ENCODE measurements around the gene ZNF770. TPM values are rescaled to one million over a fixed set of nuclear protein-coding genes. Genes with fewer than 3 reads are reported as not detected.

The ZNF770 gene
- total and polyA plus RNA-seq, 10 of the 15 experiments (the other 5 are each of a cell fraction or from before 2014, with no cell fraction given), result 1.8 to 118 (median 26.0) TPM

GRCh38 chr15:35023804-35024203, 35.7 kb upstream of the ZNF770 start:
- no peak overlapping the region for H3K9ac ChIP-seq (ENCODE audit: control insufficient read depth, insufficient read depth, low read length)
- RAD21 ChIA-PET (ENCODE audit: unreplicated experiment), result interaction anchor here (0.7 kb wide), 2 partner anchors 19 to 54 kb away, joined by 3 to 4 read pairs; partner anchors contain the start of gene AQR
- DNase-seq (ENCODE audit: low read depth, low spot score), result no peak
- H3K36me3 ChIP-seq (ENCODE audit: control insufficient read depth in 2 of 2, insufficient read depth in 2 of 2, low read length in 1 of 2), result no peaks in the 10 kb centered on the region
- POLR2A ChIA-PET, result interaction anchor here (0.7 kb wide), 1 partner anchor 1957 kb away, joined by 5 read pairs; no protein-coding TSS in a partner anchor
- H3K4me3 ChIP-seq, result no peak overlapping the region
- H3K4me1 ChIP-seq (ENCODE audit: control insufficient read depth, insufficient read depth, low read length), result no peaks in the 10 kb centered on the region
- H3K27ac ChIP-seq (ENCODE audit: control insufficient read depth, insufficient read depth), result no peak overlapping the region
- no peaks in the 10 kb centered on the region for H3K27me3 ChIP-seq (replicated peaks in 1 of 2; ENCODE audit: control insufficient read depth in 2 of 2, insufficient read depth in 2 of 2, low read length in 1 of 2)
- H2AFZ ChIP-seq (ENCODE audit: control insufficient read depth, low read depth, low read length), result no peak overlapping the region
- no peaks in the 10 kb centered on the region for H3K79me2 ChIP-seq (ENCODE audit: control insufficient read depth, insufficient read depth, low read length)
- SMC1A ChIA-PET (ENCODE audit: uncharacterized antibody, unreplicated experiment), result interaction anchor here (0.7 kb wide), 2 partner anchors 604 to 1564 kb away, joined by 3 read pairs; no protein-coding TSS in a partner anchor
- no peak overlapping the region for H3K4me2 ChIP-seq (ENCODE audit: control insufficient read depth, insufficient read depth)
- CTCF ChIA-PET, result interaction anchor here (1.3 to 2.1 kb wide), 2 partner anchors 9 to 420 kb away, joined by 3 to 4 read pairs; no protein-coding TSS in a partner anchor
- H4K20me1 ChIP-seq (ENCODE audit: control insufficient read depth, insufficient read depth), result no peaks in the 10 kb centered on the region
- no peaks in the 10 kb centered on the region for H3K9me3 ChIP-seq (replicated peaks; ENCODE audit: control insufficient read depth, insufficient read depth, low read length)
- no TSS peak for BruUV-seq (replicated peaks)
- ATAC-seq, result no peak
- intact Hi-C loops (cut with micrococcal nuclease; ENCODE audit: unreplicated experiment), result no loop called here
- TF ChIP-seq MXI1 (IDR thresholded peaks at IDR 0.05; ENCODE audit: low read depth, low read length) (no peak), NR2F1 (conservative IDR thresholded peaks at IDR 0.05) (no peak), ZNF384 (IDR thresholded peaks at IDR 0.05; ENCODE audit: borderline replicate concordance, low read depth, low read length) (no peak), JUND (IDR thresholded peaks at IDR 0.05; ENCODE audit: low read depth, low read length) (no peak), SMAD1 (IDR thresholded peaks at IDR 0.05; ENCODE audit: low read depth, partially characterized antibody) (no peak), ZNF24 (IDR thresholded peaks at IDR 0.05) (no peak), CEBPZ (IDR thresholded peaks at IDR 0.05; ENCODE audit: low read depth, low read length) (no peak), BHLHE40 (IDR thresholded peaks at IDR 0.05; ENCODE audit: borderline replicate concordance in 1 of 2, low read depth in 2 of 2, low read length in 1 of 2) (no peak), EED (IDR thresholded peaks at IDR 0.05; ENCODE audit: low read depth) (no peak), FOS (IDR thresholded peaks at IDR 0.05; ENCODE audit: borderline replicate concordance, extremely low read depth, insufficient read length) (no peak)
- FAIRE-seq, result no peak
- in situ Hi-C loops (cut with MboI), result no loop called here
- 52% methylated on average over 3 of the region's 3 CpGs for WGBS (ENCODE audit: insufficient coverage, insufficient replicate concordance, low lambda C conversion rate, missing lambda C conversion rate)

Data from GM12878 (cell line).